GM21447 (cell line): ENCODE data around the gene TSHZ2.

Experiments used
- ATAC-seq: cut with Tn5 transposase; IDR thresholded peaks from one replicate; pipeline ENCODE4 v1.9.1; 2021; ENCODE audit not compliant: unreplicated experiment

TSHZ2 gene

DNA sequence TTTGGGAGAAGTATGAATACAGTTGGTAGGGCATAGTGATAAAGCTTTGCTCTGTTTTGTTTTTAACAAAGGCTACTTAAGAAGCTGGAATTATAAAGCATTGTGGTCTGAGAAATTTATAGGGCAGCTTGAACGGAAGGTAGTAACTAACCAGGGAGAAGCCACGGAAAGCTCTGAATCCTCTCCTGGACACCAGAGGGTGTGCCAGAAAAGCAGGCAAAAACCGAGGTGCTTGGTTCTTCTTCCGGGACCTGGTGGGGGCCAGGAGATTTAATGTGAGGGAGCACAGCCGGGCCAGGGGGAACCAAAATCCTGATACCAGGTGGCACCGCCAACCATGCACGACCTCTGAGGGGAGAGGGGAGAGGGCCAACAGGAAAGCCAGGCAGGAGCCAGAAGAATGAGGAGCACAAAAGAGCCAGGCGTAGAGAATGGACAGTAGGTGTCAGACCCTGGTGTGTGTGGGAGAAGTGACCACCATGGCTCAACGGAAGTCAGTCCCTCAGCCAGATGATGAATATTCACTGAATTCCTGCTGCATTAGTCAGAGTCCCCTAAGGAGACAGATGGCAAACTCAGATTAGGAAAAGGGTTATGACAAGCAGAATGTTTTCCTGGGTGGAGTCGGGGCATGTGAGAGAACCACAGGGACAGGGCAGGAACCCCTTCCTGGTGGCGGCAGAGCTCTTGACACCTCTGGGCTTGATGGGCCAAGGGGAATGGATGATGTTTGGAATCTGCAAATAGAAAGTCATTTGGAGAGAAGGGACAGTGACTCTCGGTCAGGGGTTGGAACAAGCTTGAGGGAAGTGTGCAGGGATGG is 359.2 kb downstream of the TSHZ2 start:
- no peak for ATAC-seq

DNA sequence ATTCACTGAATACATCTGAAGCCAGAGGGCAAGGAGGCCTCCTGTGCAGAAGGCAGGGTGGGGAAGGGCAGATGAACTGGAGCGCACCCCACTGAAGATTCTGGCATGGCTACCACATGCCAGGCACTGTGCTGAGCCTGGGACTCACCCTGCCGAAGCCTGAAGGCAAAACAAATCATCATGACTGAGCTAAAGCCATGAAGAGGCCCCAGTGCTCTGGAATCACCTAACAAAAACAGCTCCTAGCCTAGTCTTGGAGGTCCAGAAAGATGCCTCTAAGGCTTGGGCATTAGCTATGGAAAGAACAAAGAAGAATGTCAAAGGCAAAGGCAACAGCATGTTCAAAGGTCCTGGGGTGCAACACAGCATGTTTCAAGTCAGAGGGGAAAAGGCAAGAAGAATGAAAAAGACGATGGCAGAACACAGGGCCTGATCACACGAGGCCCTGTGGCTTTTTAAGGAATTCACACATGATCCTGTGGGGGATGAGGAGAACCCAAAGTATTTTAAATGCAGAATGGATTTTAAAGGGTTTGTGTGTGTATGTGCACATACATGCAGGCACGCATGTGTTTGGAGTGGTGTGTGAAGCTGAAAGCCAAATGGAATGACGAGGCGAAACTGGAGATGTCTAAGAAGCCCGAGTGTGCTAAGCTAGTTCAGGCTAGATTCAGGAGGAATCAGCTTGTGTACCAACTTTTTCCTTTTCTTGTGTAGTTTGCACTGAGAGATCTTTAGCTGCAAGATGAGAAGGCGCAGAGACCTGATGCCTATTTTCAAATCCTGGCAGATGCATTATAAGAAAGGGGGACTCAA is 360.1 kb downstream of the TSHZ2 start:
- ATAC-seq, result no peak

DNA sequence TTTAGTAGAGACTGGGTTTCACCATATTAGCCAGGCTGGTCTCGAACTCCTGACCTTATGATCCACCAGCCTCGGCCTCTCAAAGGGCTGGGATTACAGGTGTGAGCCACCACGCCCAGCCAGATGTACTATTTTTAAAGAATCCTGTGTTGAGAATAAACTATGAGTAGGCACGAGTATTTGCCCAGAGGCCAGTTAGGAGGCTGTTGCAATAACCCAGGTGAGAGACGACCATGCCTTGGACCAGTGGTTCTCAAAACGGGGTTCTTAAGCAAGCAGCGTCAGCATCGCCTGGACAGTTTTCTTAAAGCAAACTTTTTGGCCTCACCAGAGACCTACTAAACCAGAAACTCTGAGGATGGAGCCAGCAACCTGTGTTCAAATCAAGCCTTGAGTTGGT is 362.7 kb downstream of the TSHZ2 start:
- no peak for ATAC-seq

GRCh38 chr20:53335555-53335954 is 363.4 kb downstream of the TSHZ2 start:
- no peak for ATAC-seq

- ATAC-seq, result no peak
Measured at GRCh38 chr20:53336892-53337291, 364.7 kb downstream of the TSHZ2 start.

- ATAC-seq, result no peak
Measured at GRCh38 chr20:53337390-53338101, 365.4 kb downstream of the TSHZ2 start.

DNA sequence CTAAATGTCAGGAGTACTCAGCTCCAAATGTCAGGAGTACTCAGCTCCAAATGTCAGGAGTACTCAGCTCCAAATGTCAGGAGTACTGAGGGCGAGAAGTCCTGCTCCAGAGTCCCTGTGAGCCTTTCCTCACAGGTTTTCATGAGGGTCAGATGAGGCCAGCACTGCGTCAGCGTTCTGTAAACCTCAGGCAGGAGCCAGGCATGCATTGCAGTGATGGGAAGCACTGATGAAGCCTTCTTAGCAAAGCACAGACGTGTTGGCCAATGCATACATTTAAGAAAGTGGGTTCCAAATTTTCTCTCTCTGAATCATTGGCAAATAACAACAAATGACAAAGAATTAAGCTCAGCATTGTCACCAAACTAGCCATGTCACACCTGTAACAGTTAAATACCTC is 366.6 kb downstream of the TSHZ2 start:
- no peak for ATAC-seq

GRCh38 chr20:53342429-53342828 is 370.3 kb downstream of the TSHZ2 start:
- ATAC-seq, result no peak

DNA sequence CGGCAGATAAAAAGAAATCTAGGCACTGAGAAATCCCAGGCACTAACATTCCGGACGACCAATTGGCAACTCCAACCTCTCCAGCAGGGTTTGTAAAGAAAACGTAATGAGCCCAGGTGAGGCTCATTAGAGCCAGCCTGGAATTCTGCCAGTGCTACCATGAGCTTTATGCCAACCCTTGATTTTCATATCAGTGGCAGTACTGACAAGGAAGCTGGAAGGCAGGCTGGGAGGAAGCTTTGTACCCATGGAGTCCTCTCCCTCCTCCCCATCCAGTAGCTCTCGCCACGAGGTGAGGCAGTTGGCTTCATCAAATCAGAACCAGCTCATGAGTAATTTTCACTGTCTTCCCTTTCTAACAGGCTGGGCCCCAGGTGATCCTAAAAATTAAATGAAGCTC is 371.3 kb downstream of the TSHZ2 start:
- no peak for ATAC-seq

DNA sequence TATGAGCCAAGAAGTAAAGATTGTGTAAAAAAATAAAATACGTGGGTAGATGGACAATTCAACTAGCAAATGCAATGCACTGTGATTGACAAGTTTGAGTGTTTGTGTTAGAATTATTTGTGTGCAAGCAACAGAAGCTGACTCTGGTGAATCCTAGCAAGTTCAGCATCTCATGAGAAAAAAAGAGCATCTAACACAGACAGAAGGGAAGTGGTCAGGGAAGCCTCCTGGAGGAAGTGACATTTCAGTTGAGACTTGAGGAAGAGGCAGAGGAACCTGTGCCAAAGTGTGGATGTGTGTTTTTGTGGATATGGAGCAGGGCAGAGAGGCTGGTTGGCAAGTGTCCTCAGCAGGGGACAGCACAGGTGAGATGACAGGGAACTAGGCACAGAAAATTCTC is 372.7 kb downstream of the TSHZ2 start:
- ATAC-seq, result no peak

- ATAC-seq, result no peak
Measured at GRCh38 chr20:53345536-53346334, 373.6 kb downstream of the TSHZ2 start.

DNA sequence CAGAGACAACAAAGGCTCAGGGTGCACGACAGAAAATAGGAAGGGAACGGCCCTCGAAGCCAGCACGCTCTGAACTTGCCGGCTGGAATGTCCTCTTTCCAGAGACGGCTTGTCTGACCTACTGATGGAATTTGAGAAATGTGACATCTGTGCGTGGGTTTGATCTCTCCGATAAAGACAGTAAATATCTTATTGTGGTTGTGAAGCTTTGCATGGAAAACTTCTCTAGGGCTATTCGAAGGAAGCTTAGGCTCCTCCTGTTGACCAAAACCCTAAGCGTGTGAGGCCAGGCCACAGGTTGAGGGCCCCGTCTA is 374.1 kb downstream of the TSHZ2 start:
- no peak for ATAC-seq

GRCh38 chr20:53349730-53350129 is 377.6 kb downstream of the TSHZ2 start:
- ATAC-seq, result no peak

DNA sequence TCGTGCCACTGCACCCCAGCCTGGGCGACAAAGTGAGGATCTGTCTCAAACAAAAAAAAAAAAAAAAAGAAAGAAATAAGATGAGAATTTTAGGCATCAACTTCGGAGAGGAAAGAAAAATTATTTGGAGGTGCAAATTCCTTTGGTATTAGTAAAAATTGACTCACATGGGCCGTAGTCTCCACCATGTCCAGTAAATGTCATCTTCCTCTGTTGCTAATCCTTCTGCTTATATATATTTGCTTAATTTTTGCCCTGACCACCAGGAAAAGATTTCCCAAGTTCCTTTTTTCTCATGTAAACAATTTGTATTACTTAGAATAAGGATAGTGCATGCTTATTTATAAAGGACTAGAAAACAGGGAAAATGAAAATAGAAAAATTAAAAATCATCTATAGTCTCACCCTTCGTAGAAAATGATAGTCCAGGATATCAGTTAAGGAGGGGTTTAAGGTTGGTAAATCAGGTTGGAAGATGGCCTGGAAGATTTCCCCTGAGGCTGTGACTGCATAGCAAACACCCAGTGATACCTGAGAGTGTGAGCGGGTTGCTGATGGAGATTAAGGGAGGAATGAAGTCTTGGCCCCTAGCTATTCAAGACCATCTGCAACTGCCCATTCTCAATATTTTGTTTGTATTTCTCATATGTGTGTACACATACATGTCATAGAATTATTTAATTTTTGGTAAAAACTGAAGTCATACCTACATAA is 380.7 kb downstream of the TSHZ2 start:
- no peak for ATAC-seq

DNA sequence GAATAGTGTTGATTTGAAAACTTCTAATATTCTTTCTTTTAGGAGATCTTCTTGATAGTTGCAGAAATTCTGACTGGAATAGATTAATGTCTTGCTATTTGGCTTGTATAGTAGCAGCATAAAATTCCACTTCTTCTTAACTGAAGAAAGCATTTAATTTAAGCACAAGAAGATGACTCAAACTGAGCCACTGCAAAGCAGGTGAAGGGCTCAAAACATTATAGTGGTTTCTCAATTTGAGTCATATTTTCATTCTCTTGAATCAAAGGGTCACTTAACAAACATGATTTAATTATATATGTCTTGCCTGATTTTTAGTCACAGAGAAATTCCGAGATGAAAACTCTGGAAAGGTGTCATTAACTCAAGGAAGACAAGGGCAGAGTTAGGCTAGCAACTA is 382.2 kb downstream of the TSHZ2 start:
- no peak for ATAC-seq

DNA sequence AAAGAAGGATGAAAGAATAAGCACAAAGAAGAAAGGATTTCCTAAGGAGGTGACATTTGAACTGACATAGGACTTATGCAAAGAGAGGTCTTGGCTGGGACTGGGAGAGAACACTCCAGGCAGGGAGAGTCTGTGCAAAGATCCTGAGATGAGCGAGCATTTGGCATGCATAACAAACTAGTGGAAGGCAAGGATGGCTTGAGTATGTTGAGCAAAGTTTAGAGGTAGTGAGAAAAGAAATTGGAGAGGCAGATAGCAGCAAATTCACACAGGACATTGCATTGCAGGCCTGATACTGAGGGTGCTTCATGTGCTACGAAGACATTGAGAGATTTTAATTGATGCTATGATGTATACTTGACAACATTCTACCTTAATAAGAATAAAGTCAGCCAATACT is 383.6 kb downstream of the TSHZ2 start:
- no peak for ATAC-seq

DNA sequence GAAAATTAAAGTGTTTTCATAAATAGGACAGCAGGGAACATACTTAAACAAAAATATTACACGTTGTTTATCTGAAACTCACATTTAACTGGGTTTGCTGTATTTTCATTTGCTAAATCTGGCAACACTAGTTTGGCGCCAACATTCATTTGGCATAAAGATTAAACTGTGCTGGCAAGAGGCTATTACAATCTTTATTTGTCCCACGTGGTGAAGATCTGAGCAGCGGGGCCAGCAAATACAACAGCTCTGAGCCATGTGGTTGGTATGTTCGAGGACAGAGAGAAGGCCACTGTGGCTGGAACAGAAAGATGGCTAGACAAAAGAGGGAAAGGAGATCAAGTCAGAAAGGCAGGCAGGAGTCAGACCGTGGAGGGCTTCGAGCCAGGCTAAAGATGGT is 387.3 kb downstream of the TSHZ2 start:
- no peak for ATAC-seq

DNA sequence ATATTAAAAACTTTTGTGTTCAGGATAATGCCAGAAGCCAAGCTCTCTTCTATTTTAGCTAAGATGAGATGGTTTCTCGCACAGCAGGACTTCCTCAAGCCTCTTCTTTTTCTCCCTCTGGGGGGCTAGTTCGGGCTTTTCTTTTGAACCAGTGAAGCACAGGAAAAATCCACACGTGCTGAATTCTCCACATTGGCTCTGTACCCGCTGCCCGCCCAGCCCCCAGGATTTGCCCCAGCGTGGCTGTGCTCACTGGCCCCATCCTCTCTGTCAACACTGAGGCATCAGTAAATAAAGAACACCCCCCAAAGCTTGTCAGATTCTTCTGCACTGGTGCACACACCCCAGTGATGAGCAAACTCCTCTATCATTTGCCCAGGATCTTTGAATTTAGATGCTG is 388.7 kb downstream of the TSHZ2 start:
- ATAC-seq, result no peak

- ATAC-seq, result no peak
Measured at GRCh38 chr20:53362736-53363135, 390.6 kb downstream of the TSHZ2 start.

GRCh38 chr20:53364646-53365045 is 392.5 kb downstream of the TSHZ2 start:
- ATAC-seq, result no peak
